Measurements from ENCODE around the gene CYSTM1.

CYSTM1 gene

DNA sequence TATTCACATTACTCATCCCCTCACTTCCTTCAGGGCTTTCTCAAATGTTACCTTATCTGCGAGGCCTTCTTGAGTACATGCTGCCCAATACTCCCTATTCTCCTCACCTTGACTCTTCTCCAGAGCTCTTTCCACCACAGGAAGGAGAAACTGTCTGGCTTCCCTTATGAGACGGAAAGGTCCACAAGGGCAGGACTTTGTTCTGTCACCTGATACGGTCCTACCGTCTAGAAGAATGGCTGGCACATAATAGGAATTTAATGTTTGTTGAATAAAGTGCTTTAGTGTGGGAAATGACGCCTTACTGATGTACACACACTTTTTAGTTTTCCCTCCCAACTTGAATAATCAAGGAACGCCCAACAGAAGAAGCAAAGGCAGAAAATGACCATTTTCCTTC is 75.4 kb downstream of the CYSTM1 start:
- Histone ChIP-seq H3K4me3 (ENCODE audit: low read depth in 1 of 2, low read length in 2 of 2) (no peak overlapping the region), H3K27me3 (ENCODE audit: insufficient read depth, low read length, poor library complexity) (no peaks in the 10 kb centered on the region), H3K4me1 (ENCODE audit: insufficient read depth, low read length) (peaks cover 11% of the 10 kb centered on the region; the same call in 1 of the 2 replicates), H4K20me1 (ENCODE audit: insufficient read depth, low read length) (peaks cover 53% of the 10 kb centered on the region), H3K36me3 (ENCODE audit: insufficient read depth, low read length) (peaks cover 27% of the 10 kb centered on the region), H3K27ac (ENCODE audit: low read length) (no peak overlapping the region), H3K9ac (ENCODE audit: low read depth, low read length) (no peak overlapping the region), H3K4me2 (ENCODE audit: insufficient read depth, low read length) (no peak overlapping the region), H3K79me2 (ENCODE audit: insufficient read depth, low read length) (peaks cover 44% of the 10 kb centered on the region), H3K9me3 (ENCODE audit: insufficient read depth, low read length, severe bottlenecking) (no peaks in the 10 kb centered on the region), H2AFZ (ENCODE audit: low read depth, low read length) (no peak overlapping the region)
- TF ChIP-seq EZH2 (IDR thresholded peaks at IDR 0.05; ENCODE audit: borderline replicate concordance, low read depth, low read length, severe bottlenecking), result no peak
- TF ChIP-seq, protein P1, sequence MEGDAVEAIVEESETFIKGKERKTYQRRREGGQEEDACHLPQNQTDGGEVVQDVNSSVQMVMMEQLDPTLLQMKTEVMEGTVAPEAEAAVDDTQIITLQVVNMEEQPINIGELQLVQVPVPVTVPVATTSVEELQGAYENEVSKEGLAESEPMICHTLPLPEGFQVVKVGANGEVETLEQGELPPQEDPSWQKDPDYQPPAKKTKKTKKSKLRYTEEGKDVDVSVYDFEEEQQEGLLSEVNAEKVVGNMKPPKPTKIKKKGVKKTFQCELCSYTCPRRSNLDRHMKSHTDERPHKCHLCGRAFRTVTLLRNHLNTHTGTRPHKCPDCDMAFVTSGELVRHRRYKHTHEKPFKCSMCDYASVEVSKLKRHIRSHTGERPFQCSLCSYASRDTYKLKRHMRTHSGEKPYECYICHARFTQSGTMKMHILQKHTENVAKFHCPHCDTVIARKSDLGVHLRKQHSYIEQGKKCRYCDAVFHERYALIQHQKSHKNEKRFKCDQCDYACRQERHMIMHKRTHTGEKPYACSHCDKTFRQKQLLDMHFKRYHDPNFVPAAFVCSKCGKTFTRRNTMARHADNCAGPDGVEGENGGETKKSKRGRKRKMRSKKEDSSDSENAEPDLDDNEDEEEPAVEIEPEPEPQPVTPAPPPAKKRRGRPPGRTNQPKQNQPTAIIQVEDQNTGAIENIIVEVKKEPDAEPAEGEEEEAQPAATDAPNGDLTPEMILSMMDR (IDR thresholded peaks at IDR 0.05; ENCODE audit: borderline replicate concordance, extremely low read depth, low read length, poor library complexity, severe bottlenecking), result no peak
- no peak for DNase-seq
- ATAC-seq (ENCODE audit: insufficient read depth, low read depth), result no peak

DNA sequence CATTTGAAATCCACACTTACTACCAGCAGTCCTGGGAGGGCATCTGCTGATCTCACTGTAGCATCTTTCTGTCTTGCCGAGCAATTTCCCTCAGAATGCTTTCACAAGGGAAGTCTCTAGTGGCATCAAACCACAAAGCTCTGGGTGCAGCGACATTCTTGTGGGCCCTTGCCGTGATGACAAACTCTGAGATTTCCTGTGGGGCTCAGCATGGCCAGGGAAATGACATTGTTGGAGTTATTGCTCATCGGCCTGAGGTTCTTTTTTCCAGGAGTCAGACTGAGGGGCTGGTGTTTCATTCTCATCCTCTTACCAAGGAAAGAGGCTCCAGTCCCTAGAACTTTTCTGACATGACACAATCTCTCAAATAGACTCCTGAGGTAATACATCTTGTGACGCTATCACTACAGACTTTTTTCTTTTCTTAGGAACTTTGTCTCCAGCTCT is 76.6 kb downstream of the CYSTM1 start:
- Histone ChIP-seq H3K4me2 (ENCODE audit: insufficient read depth, low read length) (no peak overlapping the region), H4K20me1 (ENCODE audit: insufficient read depth, low read length) (peaks cover 46% of the 10 kb centered on the region), H3K9ac (ENCODE audit: low read depth, low read length) (no peak overlapping the region), H3K27ac (ENCODE audit: low read length) (no peak overlapping the region), H2AFZ (ENCODE audit: low read depth, low read length) (no peak overlapping the region), H3K4me1 (ENCODE audit: insufficient read depth, low read length) (peaks cover 11% of the 10 kb centered on the region; the same call in 1 of the 2 replicates), H3K4me3 (ENCODE audit: low read depth in 1 of 2, low read length in 2 of 2) (no peak overlapping the region), H3K79me2 (ENCODE audit: insufficient read depth, low read length) (peaks cover 56% of the 10 kb centered on the region), H3K27me3 (ENCODE audit: insufficient read depth, low read length, poor library complexity) (no peaks in the 10 kb centered on the region), H3K36me3 (ENCODE audit: insufficient read depth, low read length) (peaks cover 17% of the 10 kb centered on the region), H3K9me3 (ENCODE audit: insufficient read depth, low read length, severe bottlenecking) (no peaks in the 10 kb centered on the region)
- peak; percentile 84 for ATAC-seq (ENCODE audit: insufficient read depth, low read depth)
- TF ChIP-seq, protein P1 (IDR thresholded peaks at IDR 0.05; ENCODE audit: borderline replicate concordance, extremely low read depth, low read length, poor library complexity, severe bottlenecking), result no peak
- no peak for TF ChIP-seq EZH2 (IDR thresholded peaks at IDR 0.05; ENCODE audit: borderline replicate concordance, low read depth, low read length, severe bottlenecking)
- DNase-seq, result peak; percentile 53

- no peak overlapping the region for H3K4me3 ChIP-seq (ENCODE audit: low read depth in 1 of 2, low read length in 2 of 2)
- TF ChIP-seq, protein P1 (IDR thresholded peaks at IDR 0.05; ENCODE audit: borderline replicate concordance, extremely low read depth, low read length, poor library complexity, severe bottlenecking), result no peak
- TF ChIP-seq EZH2 (IDR thresholded peaks at IDR 0.05; ENCODE audit: borderline replicate concordance, low read depth, low read length, severe bottlenecking), result no peak
- peaks cover 43% of the 10 kb centered on the region for H4K20me1 ChIP-seq (ENCODE audit: insufficient read depth, low read length)
- H3K9me3 ChIP-seq (ENCODE audit: insufficient read depth, low read length, severe bottlenecking), result no peaks in the 10 kb centered on the region
- no peak overlapping the region for H3K27ac ChIP-seq (ENCODE audit: low read length)
- H3K79me2 ChIP-seq (ENCODE audit: insufficient read depth, low read length), result peaks cover 59% of the 10 kb centered on the region
- DNase-seq (no peak), ATAC-seq (ENCODE audit: insufficient read depth, low read depth) (no peak)
- peaks cover 18% of the 10 kb centered on the region for H3K36me3 ChIP-seq (ENCODE audit: insufficient read depth, low read length)
- H2AFZ ChIP-seq (ENCODE audit: low read depth, low read length), result no peak overlapping the region
- H3K9ac ChIP-seq (ENCODE audit: low read depth, low read length), result no peak overlapping the region; the same call in 1 of the 2 replicates
- H3K4me1 ChIP-seq (ENCODE audit: insufficient read depth, low read length), result peaks cover 11% of the 10 kb centered on the region; the same call in 1 of the 2 replicates
- no peaks in the 10 kb centered on the region for H3K27me3 ChIP-seq (ENCODE audit: insufficient read depth, low read length, poor library complexity)
- H3K4me2 ChIP-seq (ENCODE audit: insufficient read depth, low read length), result no peak overlapping the region
Observed at GRCh38 chr5:140252470-140253126, 77.6 kb downstream of the CYSTM1 start.
